Measurements from ENCODE around the gene WSCD2. TPM values are rescaled to one million over a fixed set of nuclear protein-coding genes. Genes with fewer than 3 reads are reported as not detected.

Gene WSCD2
- total RNA-seq, 1 experiment from 2014 or later, result not detected

DNA sequence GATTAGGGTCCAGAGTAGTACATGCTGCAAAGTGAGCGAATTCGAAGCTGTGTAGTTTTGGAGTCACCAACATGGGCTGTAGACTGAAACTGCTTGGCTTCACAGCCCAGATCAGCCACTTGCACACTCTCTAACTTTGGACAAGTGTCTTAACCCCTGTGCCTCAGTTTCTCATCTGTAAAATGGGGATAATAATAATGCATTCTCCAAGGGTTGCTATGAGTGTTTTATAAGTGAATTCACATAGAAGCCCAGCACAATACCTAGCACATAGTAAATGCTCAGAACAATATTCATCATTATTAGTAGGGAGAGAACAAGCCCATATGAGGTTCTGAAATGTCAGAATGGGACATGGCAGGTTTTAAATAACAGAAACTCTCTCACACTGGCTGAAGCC lies 10.4 kb downstream of the WSCD2 start:
- POLR2A ChIA-PET, result no interaction called here

DNA sequence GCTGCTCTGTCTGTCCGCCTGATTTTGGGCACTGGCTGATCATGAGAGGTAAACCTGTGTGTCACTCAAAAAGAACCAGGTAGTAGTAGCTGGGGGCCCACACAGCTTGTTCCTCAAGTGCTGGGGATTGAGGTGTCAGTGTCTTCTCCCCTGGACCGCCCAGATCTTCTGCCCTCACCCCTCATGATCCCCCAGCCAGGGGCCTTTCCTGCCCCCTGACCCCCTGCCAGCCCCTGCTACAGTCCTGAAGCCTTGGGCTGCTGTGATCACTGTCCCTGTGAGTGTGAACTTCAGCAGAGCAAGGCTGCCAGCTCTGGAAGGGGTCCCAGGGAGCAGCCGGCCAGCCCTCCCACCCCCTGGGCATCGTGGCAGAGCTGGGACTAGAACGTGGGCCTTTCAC lies 11.4 kb downstream of the WSCD2 start:
- Histone ChIP-seq H3K4me1 (no peaks in the 10 kb centered on the region), H3K4me3 (ENCODE audit: low read depth, low read length) (no peak overlapping the region), H3K9me3 (no peaks in the 10 kb centered on the region), H3K27me3 (replicated peaks; ENCODE audit: control insufficient read depth, insufficient read depth, low read length) (no peaks in the 10 kb centered on the region; the same call in 1 of the 2 replicates), H3K36me3 (ENCODE audit: control insufficient read depth, insufficient read depth, low read length) (no peaks in the 10 kb centered on the region)
- CTCF ChIA-PET, result interaction anchor here (0.5 kb wide), 1 partner anchor 55 kb away, joined by 6 read pairs; no protein-coding TSS in a partner anchor
- H3K9me3 Mint-ChIP-seq (ENCODE audit: unreplicated experiment), result no peaks in the 10 kb centered on the region
- no peaks in the 10 kb centered on the region for H3K4me1 Mint-ChIP-seq (ENCODE audit: low read depth, unreplicated experiment)
- POLR2A ChIA-PET, result no interaction called here
- H3K4me3 Mint-ChIP-seq (ENCODE audit: unreplicated experiment), result no peak overlapping the region
- TF ChIP-seq, protein P1, sequence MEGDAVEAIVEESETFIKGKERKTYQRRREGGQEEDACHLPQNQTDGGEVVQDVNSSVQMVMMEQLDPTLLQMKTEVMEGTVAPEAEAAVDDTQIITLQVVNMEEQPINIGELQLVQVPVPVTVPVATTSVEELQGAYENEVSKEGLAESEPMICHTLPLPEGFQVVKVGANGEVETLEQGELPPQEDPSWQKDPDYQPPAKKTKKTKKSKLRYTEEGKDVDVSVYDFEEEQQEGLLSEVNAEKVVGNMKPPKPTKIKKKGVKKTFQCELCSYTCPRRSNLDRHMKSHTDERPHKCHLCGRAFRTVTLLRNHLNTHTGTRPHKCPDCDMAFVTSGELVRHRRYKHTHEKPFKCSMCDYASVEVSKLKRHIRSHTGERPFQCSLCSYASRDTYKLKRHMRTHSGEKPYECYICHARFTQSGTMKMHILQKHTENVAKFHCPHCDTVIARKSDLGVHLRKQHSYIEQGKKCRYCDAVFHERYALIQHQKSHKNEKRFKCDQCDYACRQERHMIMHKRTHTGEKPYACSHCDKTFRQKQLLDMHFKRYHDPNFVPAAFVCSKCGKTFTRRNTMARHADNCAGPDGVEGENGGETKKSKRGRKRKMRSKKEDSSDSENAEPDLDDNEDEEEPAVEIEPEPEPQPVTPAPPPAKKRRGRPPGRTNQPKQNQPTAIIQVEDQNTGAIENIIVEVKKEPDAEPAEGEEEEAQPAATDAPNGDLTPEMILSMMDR (IDR thresholded peaks at IDR 0.05; ENCODE audit: insufficient read depth in 1 of 2, low read depth in 1 of 2, low read length in 1 of 2, severe bottlenecking in 1 of 2, unreplicated experiment in 1 of 2), result no peak
- no peaks in the 10 kb centered on the region for H3K36me3 Mint-ChIP-seq (ENCODE audit: insufficient read depth, unreplicated experiment)
- intact Hi-C loops (cut with micrococcal nuclease; ENCODE audit: unreplicated experiment), result no loop called here
- peaks cover 11% of the 10 kb centered on the region for H3K27me3 Mint-ChIP-seq (ENCODE audit: insufficient read depth, unreplicated experiment)
- no peak overlapping the region for H3K27ac Mint-ChIP-seq (ENCODE audit: unreplicated experiment)
- BruUV-seq (replicated peaks), result no TSS peak
- no peak for DNase-seq

More for the DNA sequence above, 10.4 kb downstream of the WSCD2 start:
- Histone ChIP-seq H3K9me3 (no peaks in the 10 kb centered on the region), H3K27me3 (replicated peaks; ENCODE audit: control insufficient read depth, insufficient read depth, low read length) (no peaks in the 10 kb centered on the region; the same call in 1 of the 2 replicates), H3K4me3 (ENCODE audit: low read depth, low read length) (no peak overlapping the region), H3K36me3 (ENCODE audit: control insufficient read depth, insufficient read depth, low read length) (no peaks in the 10 kb centered on the region), H3K4me1 (no peaks in the 10 kb centered on the region)
- CTCF ChIA-PET, result no interaction called here
- H3K36me3 Mint-ChIP-seq (ENCODE audit: insufficient read depth, unreplicated experiment), result no peaks in the 10 kb centered on the region
- peaks cover 8% of the 10 kb centered on the region for H3K27me3 Mint-ChIP-seq (ENCODE audit: insufficient read depth, unreplicated experiment)
- no peak for DNase-seq
- intact Hi-C loops (cut with micrococcal nuclease; ENCODE audit: unreplicated experiment), result no loop called here
- no peak overlapping the region for H3K4me3 Mint-ChIP-seq (ENCODE audit: unreplicated experiment)
- BruUV-seq (replicated peaks), result no TSS peak
- TF ChIP-seq, protein P1 (IDR thresholded peaks at IDR 0.05; ENCODE audit: insufficient read depth in 1 of 2, low read depth in 1 of 2, low read length in 1 of 2, severe bottlenecking in 1 of 2, unreplicated experiment in 1 of 2), result no peak
- H3K27ac Mint-ChIP-seq (ENCODE audit: unreplicated experiment), result no peak overlapping the region
- no peaks in the 10 kb centered on the region for H3K9me3 Mint-ChIP-seq (ENCODE audit: unreplicated experiment)
- no peaks in the 10 kb centered on the region for H3K4me1 Mint-ChIP-seq (ENCODE audit: low read depth, unreplicated experiment)

DNA sequence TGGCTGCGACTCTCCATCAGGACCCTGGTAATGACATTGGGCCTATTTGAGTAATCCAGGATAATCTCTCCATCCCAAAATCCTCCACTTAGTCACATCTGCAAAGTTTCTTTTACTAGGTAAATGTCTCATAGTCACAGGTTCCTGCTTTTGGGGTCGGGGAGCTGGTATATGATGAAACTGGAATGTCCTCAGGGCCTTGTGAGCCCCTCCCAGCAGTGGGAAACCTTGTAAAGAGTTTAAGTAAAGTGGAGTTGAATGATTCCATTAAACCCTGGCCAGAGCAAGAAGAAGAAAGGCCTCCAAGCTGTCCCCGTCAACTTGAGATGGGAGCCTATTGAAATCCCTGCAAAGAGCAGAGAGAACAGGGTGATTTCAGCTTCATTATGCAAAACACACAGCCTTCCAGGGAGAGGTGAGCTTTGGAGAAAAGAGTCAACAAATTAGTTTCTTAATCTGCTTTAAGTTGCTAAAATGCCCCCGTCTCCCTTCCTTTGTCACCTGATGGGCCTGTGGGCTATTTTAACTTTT lies 12.6 kb downstream of the WSCD2 start:
- Histone ChIP-seq H3K9me3 (no peaks in the 10 kb centered on the region), H3K4me1 (no peaks in the 10 kb centered on the region), H3K36me3 (ENCODE audit: control insufficient read depth, insufficient read depth, low read length) (no peaks in the 10 kb centered on the region), H3K4me3 (ENCODE audit: low read depth, low read length) (no peak overlapping the region), H3K27me3 (replicated peaks; ENCODE audit: control insufficient read depth, insufficient read depth, low read length) (no peaks in the 10 kb centered on the region; the same call in 1 of the 2 replicates)
- H3K4me1 Mint-ChIP-seq (ENCODE audit: low read depth, unreplicated experiment), result no peaks in the 10 kb centered on the region
- no TSS peak for BruUV-seq (replicated peaks)
- no peaks in the 10 kb centered on the region for H3K36me3 Mint-ChIP-seq (ENCODE audit: insufficient read depth, unreplicated experiment)
- ChIA-PET CTCF (no interaction called here), POLR2A (no interaction called here)
- H3K4me3 Mint-ChIP-seq (ENCODE audit: unreplicated experiment), result no peak overlapping the region
- DNase-seq, result no peak
- TF ChIP-seq, protein P1 (IDR thresholded peaks at IDR 0.05; ENCODE audit: insufficient read depth in 1 of 2, low read depth in 1 of 2, low read length in 1 of 2, severe bottlenecking in 1 of 2, unreplicated experiment in 1 of 2), result no peak
- intact Hi-C loops (cut with micrococcal nuclease; ENCODE audit: unreplicated experiment), result no loop called here
- H3K27me3 Mint-ChIP-seq (ENCODE audit: insufficient read depth, unreplicated experiment), result peaks cover 11% of the 10 kb centered on the region
- no peaks in the 10 kb centered on the region for H3K9me3 Mint-ChIP-seq (ENCODE audit: unreplicated experiment)
- H3K27ac Mint-ChIP-seq (ENCODE audit: unreplicated experiment), result no peak overlapping the region
